ENCODE results near the gene FARP1. TPM values are rescaled to one million over a fixed set of nuclear protein-coding genes. Genes with fewer than 3 reads are reported as not detected.

FARP1 gene
- total RNA-seq, 1 experiment from 2014 or later: 10.0 TPM

GRCh38 chr13:98504371-98504963 lies 361.6 kb downstream of the FARP1 start:
- DNase-seq (ENCODE audit: low read depth): no peak

Other genes with a start within 250 kb of the FARP1 start
- 80.1 and 93.8 TPM in 2 replicates for gene IPO5, start 189.4 kb upstream of the FARP1 start, total RNA-seq (2014; rRNA removed; shearing (Covaris generic))
- gene RNF113B, start 34.2 kb downstream of the FARP1 start, total RNA-seq (2014; rRNA removed; shearing (Covaris generic)): not detected in 2 replicates

Data from RPMI7951 (cell line).